Skin of body (tissue), 2 donors: ENCODE measurements around the gene RGS3. TPM values are rescaled to one million over a fixed set of nuclear protein-coding genes. Genes with fewer than 3 reads are reported as not detected.

Source experiments
- DNase-seq: peaks from one replicate; lab custom pipeline; 2025; lab: John Stamatoyannopoulos, UW
- total RNA-seq: library from RNA; depleted of rRNA; stranded (reverse); fragments of >200 nt; gene quantifications from one replicate; pipeline ENCODE4 v1.2.3, GENCODE V29; 2014

Gene RGS3
- total RNA-seq, 1 donor from 2014 or later, result 42.8 TPM

- DNase-seq, result no peak
These were observed 65.3 kb downstream of the RGS3 start for GRCh38 chr9:113528811-113529210.

- DNase-seq, result no peak
These were observed 65.9 kb downstream of the RGS3 start for GRCh38 chr9:113529336-113530009.

- no peak for DNase-seq
These were observed 66.6 kb downstream of the RGS3 start for GRCh38 chr9:113530022-113530635.

GRCh38 chr9:113530942-113531341 lies 67.4 kb downstream of the RGS3 start:
- DNase-seq, result no peak

- DNase-seq, result no peak
These were observed 68.6 kb downstream of the RGS3 start for GRCh38 chr9:113531919-113532808.

- no peak for DNase-seq
These were observed 69.3 kb downstream of the RGS3 start for GRCh38 chr9:113532809-113533190.

GRCh38 chr9:113533335-113534225 lies 70.1 kb downstream of the RGS3 start:
- DNase-seq, result no peak

GRCh38 chr9:113535756-113536155 lies 72.2 kb downstream of the RGS3 start:
- no peak for DNase-seq

- DNase-seq, result no peak
These were observed 72.6 kb downstream of the RGS3 start for GRCh38 chr9:113536166-113536482.

GRCh38 chr9:113536483-113537228 lies 73.1 kb downstream of the RGS3 start:
- no peak for DNase-seq

GRCh38 chr9:113537229-113537810 lies 73.8 kb downstream of the RGS3 start:
- DNase-seq, result no peak

- no peak for DNase-seq
These were observed 74.6 kb downstream of the RGS3 start for GRCh38 chr9:113538131-113538530.

GRCh38 chr9:113538701-113539430 lies 75.3 kb downstream of the RGS3 start:
- DNase-seq, result no peak

- DNase-seq, result no peak
These were observed 76.9 kb downstream of the RGS3 start for GRCh38 chr9:113540466-113540865.

GRCh38 chr9:113541019-113541900 lies 77.7 kb downstream of the RGS3 start:
- peak; percentile 59 for DNase-seq

- no peak for DNase-seq
These were observed 78.5 kb downstream of the RGS3 start for GRCh38 chr9:113542006-113542405.

GRCh38 chr9:113542741-113543140 lies 79.2 kb downstream of the RGS3 start:
- DNase-seq, result no peak

- no peak for DNase-seq
These were observed 79.9 kb downstream of the RGS3 start for GRCh38 chr9:113543296-113543981.
